Astrocyte (in vitro differentiated cells and primary cell): Measurements from ENCODE around the gene CPSF4. TPM values are rescaled to one million over a fixed set of nuclear protein-coding genes. Genes with fewer than 3 reads are reported as not detected.

Source experiments
- DNase-seq: peaks from one replicate; pipeline ENCODE4 v3.0.0-alpha.2; 2010; ENCODE audit warnings: low read depth
- FAIRE-seq: peaks from 2 replicates; lab custom pipeline; 2011; peaks lifted over from hg19 to GRCh38; lab: Jason Lieb, UNC
- H2AFZ ChIP-seq: 2 replicates; pipeline ENCODE4 v1.6.0; 2012; ENCODE audit warnings: low read depth, low read length, inconsistent platforms
- H3K27ac ChIP-seq: 2 replicates; pipeline ENCODE4 v1.5.1; 2011; ENCODE audit warnings: low read depth, low read length, inconsistent platforms
- H3K27me3 ChIP-seq: 2 replicates; pipeline ENCODE4 v1.6.0; 2011; ENCODE audit warnings: low read length, inconsistent platforms; ENCODE audit not compliant: insufficient read depth
- H3K36me3 ChIP-seq: 2 replicates; pipeline ENCODE4 v1.5.1; 2011; ENCODE audit warnings: low read length, inconsistent platforms; ENCODE audit not compliant: insufficient read depth
- H3K4me1 ChIP-seq: 2 replicates; pipeline ENCODE4 v1.5.1; 2011; ENCODE audit warnings: low read length, inconsistent platforms; ENCODE audit not compliant: insufficient read depth
- H3K4me2 ChIP-seq: 2 replicates; pipeline ENCODE4 v1.6.0; 2012; ENCODE audit warnings: low read length, inconsistent platforms
- H3K4me3 ChIP-seq: 2 replicates; pipeline ENCODE4 v1.5.1; 2011; ENCODE audit warnings: low read depth, mild to moderate bottlenecking, low read length, inconsistent platforms; ENCODE audit not compliant: insufficient read depth
- H3K79me2 ChIP-seq: 2 replicates; pipeline ENCODE4 v1.6.0; 2012; ENCODE audit warnings: mild to moderate bottlenecking, low read length, inconsistent platforms; ENCODE audit not compliant: insufficient read depth
- H3K9ac ChIP-seq: 2 replicates; pipeline ENCODE4 v1.6.0; 2012; ENCODE audit warnings: mild to moderate bottlenecking, low read length, inconsistent platforms
- H3K9me3 ChIP-seq: 2 replicates; pipeline ENCODE4 v1.5.1; 2012; ENCODE audit warnings: low read depth, mild to moderate bottlenecking, low read length, inconsistent platforms; ENCODE audit not compliant: insufficient read depth
- H4K20me1 ChIP-seq: 2 replicates; pipeline ENCODE4 v1.6.0; 2012; ENCODE audit warnings: low read length, inconsistent platforms; ENCODE audit not compliant: insufficient read depth
- H3K27ac Mint-ChIP-seq: one replicate; pipeline ENCODE4 v1.8.0; 2021; ENCODE audit warnings: mild to moderate bottlenecking, mixed read lengths; ENCODE audit not compliant: unreplicated experiment
- H3K27me3 Mint-ChIP-seq: one replicate; pipeline ENCODE4 v1.8.0; 2021; ENCODE audit warnings: low read depth, mixed read lengths; ENCODE audit not compliant: unreplicated experiment
- H3K36me3 Mint-ChIP-seq: one replicate; pipeline ENCODE4 v1.8.0; 2021; ENCODE audit warnings: low read depth, mixed read lengths; ENCODE audit not compliant: unreplicated experiment
- H3K4me1 Mint-ChIP-seq: one replicate; pipeline ENCODE4 v1.8.0; 2021; ENCODE audit warnings: low read depth, mixed read lengths; ENCODE audit not compliant: unreplicated experiment
- H3K4me3 Mint-ChIP-seq: one replicate; pipeline ENCODE4 v1.8.0; 2021; ENCODE audit warnings: mild to moderate bottlenecking, moderate library complexity, mixed read lengths; ENCODE audit not compliant: unreplicated experiment
- H3K9me3 Mint-ChIP-seq: one replicate; pipeline ENCODE4 v1.8.0; 2021; ENCODE audit warnings: mild to moderate bottlenecking, mixed read lengths; ENCODE audit not compliant: unreplicated experiment
- EZH2 ChIP-seq: IDR thresholded peaks from 2 replicates; pipeline ENCODE4 v1.6.1; 2012; ENCODE audit warnings: mild to moderate bottlenecking, low read length, inconsistent platforms; ENCODE audit not compliant: insufficient read depth
- total RNA-seq: library from RNA; stranded (reverse); gene quantifications from 2 replicates; pipeline ENCODE4 v1.2.1, GENCODE V29; 2021
- TF ChIP-seq, protein P1 (sequence below): IDR thresholded peaks from 2 replicates; pipeline ENCODE4 v1.5.1; 2011; ENCODE audit warnings: low read depth, mild to moderate bottlenecking, inconsistent platforms, low read length, moderate library complexity; ENCODE audit not compliant: insufficient read depth

The CPSF4 gene
- total RNA-seq, 1 donor from 2014 or later, result 46.8 TPM

DNA sequence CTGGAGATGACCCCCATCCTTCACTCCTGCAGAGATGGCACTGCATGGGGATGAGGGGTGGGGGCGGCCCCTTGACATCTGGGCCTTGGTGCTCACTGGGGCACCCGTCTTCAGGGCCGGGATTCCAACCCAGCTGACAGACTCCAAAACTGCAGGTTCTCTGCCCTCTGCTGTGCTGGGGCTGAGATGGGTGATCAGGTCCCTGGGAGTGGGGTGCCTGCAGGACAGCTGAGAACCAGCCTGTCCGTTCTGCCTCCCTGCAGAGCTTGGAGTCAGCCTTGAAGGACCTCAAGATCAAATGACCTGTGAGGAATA, 44.6 kb upstream of the CPSF4 start:
- Histone ChIP-seq H3K4me2 (no peak overlapping the region), H3K9me3 (no peaks in the 10 kb centered on the region), H3K4me1 (peaks cover 17% of the 10 kb centered on the region), H3K4me3 (no peak overlapping the region), H2AFZ (no peak overlapping the region), H3K9ac (no peak overlapping the region), H4K20me1 (peaks cover 77% of the 10 kb centered on the region), H3K27ac (no peak overlapping the region), H3K79me2 (peaks cover 19% of the 10 kb centered on the region), H3K36me3 (peaks cover 41% of the 10 kb centered on the region), H3K27me3 (no peaks in the 10 kb centered on the region)
- no peaks in the 10 kb centered on the region for H3K27me3 Mint-ChIP-seq
- H3K9me3 Mint-ChIP-seq, result no peaks in the 10 kb centered on the region
- H3K36me3 Mint-ChIP-seq, result peaks cover 12% of the 10 kb centered on the region
- FAIRE-seq, result no peak
- no peak overlapping the region for H3K4me3 Mint-ChIP-seq
- TF ChIP-seq, protein P1, sequence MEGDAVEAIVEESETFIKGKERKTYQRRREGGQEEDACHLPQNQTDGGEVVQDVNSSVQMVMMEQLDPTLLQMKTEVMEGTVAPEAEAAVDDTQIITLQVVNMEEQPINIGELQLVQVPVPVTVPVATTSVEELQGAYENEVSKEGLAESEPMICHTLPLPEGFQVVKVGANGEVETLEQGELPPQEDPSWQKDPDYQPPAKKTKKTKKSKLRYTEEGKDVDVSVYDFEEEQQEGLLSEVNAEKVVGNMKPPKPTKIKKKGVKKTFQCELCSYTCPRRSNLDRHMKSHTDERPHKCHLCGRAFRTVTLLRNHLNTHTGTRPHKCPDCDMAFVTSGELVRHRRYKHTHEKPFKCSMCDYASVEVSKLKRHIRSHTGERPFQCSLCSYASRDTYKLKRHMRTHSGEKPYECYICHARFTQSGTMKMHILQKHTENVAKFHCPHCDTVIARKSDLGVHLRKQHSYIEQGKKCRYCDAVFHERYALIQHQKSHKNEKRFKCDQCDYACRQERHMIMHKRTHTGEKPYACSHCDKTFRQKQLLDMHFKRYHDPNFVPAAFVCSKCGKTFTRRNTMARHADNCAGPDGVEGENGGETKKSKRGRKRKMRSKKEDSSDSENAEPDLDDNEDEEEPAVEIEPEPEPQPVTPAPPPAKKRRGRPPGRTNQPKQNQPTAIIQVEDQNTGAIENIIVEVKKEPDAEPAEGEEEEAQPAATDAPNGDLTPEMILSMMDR, result no peak
- no peak for TF ChIP-seq EZH2
- no peak overlapping the region for H3K27ac Mint-ChIP-seq
- DNase-seq, result no peak
- peaks cover 14% of the 10 kb centered on the region for H3K4me1 Mint-ChIP-seq

DNA sequence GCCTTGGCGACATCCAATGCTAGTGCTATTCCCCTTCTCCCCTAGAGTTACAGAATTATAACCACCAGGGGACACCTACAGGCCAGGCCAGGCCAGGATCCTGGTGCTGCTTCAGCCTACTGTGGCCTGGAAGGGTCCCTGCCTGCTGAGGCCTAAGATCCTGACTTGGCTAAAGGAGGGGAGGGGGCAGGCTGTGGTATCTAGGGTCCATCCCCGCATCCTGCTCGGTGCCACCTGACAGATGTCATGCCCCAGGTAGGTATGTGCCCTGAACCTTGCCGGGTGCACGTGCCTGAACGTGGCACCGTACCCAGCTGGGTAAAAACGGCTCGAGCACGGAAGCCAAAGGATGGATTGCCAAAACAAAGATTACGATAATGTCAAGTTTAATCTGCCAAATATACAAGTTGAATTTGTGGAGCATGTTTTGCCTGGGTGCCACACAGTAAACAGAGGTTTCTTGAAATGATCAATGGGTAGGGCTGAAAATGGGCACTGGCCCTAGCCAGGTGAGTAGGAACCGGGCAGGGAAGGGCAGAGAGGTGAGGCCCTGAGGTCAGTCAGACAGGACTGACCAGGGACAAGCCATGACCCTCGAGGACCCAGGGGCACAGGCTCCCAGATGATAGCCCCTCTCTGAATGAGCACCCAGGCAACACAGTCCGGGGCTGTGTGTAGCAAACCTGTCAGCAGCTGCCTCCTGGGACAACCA, 43.0 kb upstream of the CPSF4 start:
- H2AFZ ChIP-seq, result no peak overlapping the region
- H3K9me3 ChIP-seq, result no peaks in the 10 kb centered on the region
- H3K27me3 ChIP-seq, result no peaks in the 10 kb centered on the region
- H3K79me2 ChIP-seq, result peaks cover 27% of the 10 kb centered on the region
- FAIRE-seq, result no peak
- H3K27me3 Mint-ChIP-seq, result no peaks in the 10 kb centered on the region
- DNase-seq, result no peak
- H3K4me3 ChIP-seq, result no peak overlapping the region
- peaks cover 17% of the 10 kb centered on the region for H3K4me1 ChIP-seq
- TF ChIP-seq, protein P1, result no peak
- no peak for TF ChIP-seq EZH2
- no peak overlapping the region for H3K9ac ChIP-seq
- no peak overlapping the region for H3K27ac ChIP-seq
- no peak overlapping the region for H3K4me3 Mint-ChIP-seq
- no peaks in the 10 kb centered on the region for H3K9me3 Mint-ChIP-seq
- peaks cover 86% of the 10 kb centered on the region for H4K20me1 ChIP-seq
- H3K4me1 Mint-ChIP-seq, result peaks cover 14% of the 10 kb centered on the region
- H3K36me3 ChIP-seq, result peaks cover 40% of the 10 kb centered on the region
- H3K4me2 ChIP-seq, result no peak overlapping the region
- H3K36me3 Mint-ChIP-seq, result peaks cover 18% of the 10 kb centered on the region
- peak overlapping the region; percentile 62 for H3K27ac Mint-ChIP-seq
